Measurements from ENCODE around the gene TRAPPC12. TPM values are rescaled to one million over a fixed set of nuclear protein-coding genes. Genes with fewer than 3 reads are reported as not detected.

TRAPPC12 gene
- total RNA-seq, 6 donors from 2014 or later: 68.1 to 307 (median 91.5) TPM

- Histone ChIP-seq H3K27me3 (no peaks in the 10 kb centered on the region), H3K9me3 (no peaks in the 10 kb centered on the region), H3K4me3 (no peak overlapping the region), H3K27ac (no peak overlapping the region), H3K4me1 (peaks cover 0 to 15% (median 8%) of the 10 kb centered on the region in 4 donors), H3K36me3 (peaks cover 0 to 77% (median 49%) of the 10 kb centered on the region in 4 donors)
- peak in 1 of 2 donors; percentile 9 for DNase-seq
- WGBS, 2 donors: 86 to 87% methylated on average over 25 of the region's 25 CpGs
- no peak for ATAC-seq (ENCODE audit: low FRiP score in 2 of 2)
- TF ChIP-seq POLR2A (IDR thresholded peaks at IDR 0.05): no peak
- no peak for TF ChIP-seq POLR2AphosphoS5 (IDR thresholded peaks at IDR 0.05)
- TF ChIP-seq CTCF (IDR thresholded peaks at IDR 0.05): no peak
Measured at GRCh38 chr2:3463186-3463835, 83.8 kb downstream of the TRAPPC12 start.

- Histone ChIP-seq H3K4me1 (peaks cover 0 to 15% (median 8%) of the 10 kb centered on the region in 4 donors), H3K36me3 (peaks cover 0 to 77% (median 55%) of the 10 kb centered on the region in 4 donors), H3K27me3 (no peaks in the 10 kb centered on the region), H3K9me3 (no peaks in the 10 kb centered on the region), H3K27ac (no peak overlapping the region), H3K4me3 (no peak overlapping the region)
- WGBS, 2 donors: 93 to 97% methylated on average over 12 of the region's 13 CpGs
- DNase-seq (peak in 1 of 2 donors; percentile 14), ATAC-seq (ENCODE audit: low FRiP score in 2 of 2) (no peak)
- TF ChIP-seq EP300 (IDR thresholded peaks at IDR 0.05) (no peak), POLR2AphosphoS5 (IDR thresholded peaks at IDR 0.05) (no peak), POLR2A (IDR thresholded peaks at IDR 0.05) (no peak), CTCF (IDR thresholded peaks at IDR 0.05) (no peak)
Measured at GRCh38 chr2:3463944-3464343, 84.5 kb downstream of the TRAPPC12 start.

- peak in 1 of 2 donors; percentile 16 for DNase-seq
- Histone ChIP-seq H3K9me3 (no peaks in the 10 kb centered on the region), H3K36me3 (peaks cover 0 to 81% (median 57%) of the 10 kb centered on the region in 4 donors), H3K27me3 (no peaks in the 10 kb centered on the region), H3K27ac (no peak overlapping the region), H3K4me3 (no peak overlapping the region), H3K4me1 (peaks cover 1 to 12% (median 10%) of the 10 kb centered on the region in 4 donors)
- 96 to 98% methylated on average over 21 of the region's 21 CpGs for WGBS, 2 donors
- TF ChIP-seq CTCF (IDR thresholded peaks at IDR 0.05): no peak
- no peak for TF ChIP-seq POLR2A (IDR thresholded peaks at IDR 0.05)
- no peak for TF ChIP-seq EP300 (IDR thresholded peaks at IDR 0.05)
- TF ChIP-seq POLR2AphosphoS5 (IDR thresholded peaks at IDR 0.05): no peak
- no peak for ATAC-seq (ENCODE audit: low FRiP score in 2 of 2)
Measured at GRCh38 chr2:3464401-3465005, 85.0 kb downstream of the TRAPPC12 start.

- Histone ChIP-seq H3K27me3 (no peaks in the 10 kb centered on the region), H3K36me3 (peaks cover 0 to 86% (median 61%) of the 10 kb centered on the region in 4 donors), H3K9me3 (no peaks in the 10 kb centered on the region), H3K4me1 (peaks cover 5 to 15% (median 11%) of the 10 kb centered on the region in 4 donors), H3K4me3 (no peak overlapping the region), H3K27ac (peak overlapping the region in 1 of 4 donors; percentile 26)
- TF ChIP-seq CTCF (IDR thresholded peaks at IDR 0.05) (no peak), POLR2A (IDR thresholded peaks at IDR 0.05) (no peak), EP300 (IDR thresholded peaks at IDR 0.05) (no peak), POLR2AphosphoS5 (IDR thresholded peaks at IDR 0.05) (no peak)
- 95% methylated on average over 28 of the region's 28 CpGs for WGBS, 2 donors
- ATAC-seq (ENCODE audit: low FRiP score in 2 of 2) (no peak), DNase-seq (peak in 1 of 2 donors; percentile 5)
Measured at GRCh38 chr2:3465328-3465727, 85.8 kb downstream of the TRAPPC12 start.
